ENCODE data around the gene DHX34. TPM values are rescaled to one million over a fixed set of nuclear protein-coding genes. Genes with fewer than 3 reads are reported as not detected.
A peak's percentile ranks its signal among the peaks of the same experiment; 100 is the strongest.

The DHX34 gene
- total RNA-seq, 1 experiment from 2014 or later = 38.2 TPM

DNA sequence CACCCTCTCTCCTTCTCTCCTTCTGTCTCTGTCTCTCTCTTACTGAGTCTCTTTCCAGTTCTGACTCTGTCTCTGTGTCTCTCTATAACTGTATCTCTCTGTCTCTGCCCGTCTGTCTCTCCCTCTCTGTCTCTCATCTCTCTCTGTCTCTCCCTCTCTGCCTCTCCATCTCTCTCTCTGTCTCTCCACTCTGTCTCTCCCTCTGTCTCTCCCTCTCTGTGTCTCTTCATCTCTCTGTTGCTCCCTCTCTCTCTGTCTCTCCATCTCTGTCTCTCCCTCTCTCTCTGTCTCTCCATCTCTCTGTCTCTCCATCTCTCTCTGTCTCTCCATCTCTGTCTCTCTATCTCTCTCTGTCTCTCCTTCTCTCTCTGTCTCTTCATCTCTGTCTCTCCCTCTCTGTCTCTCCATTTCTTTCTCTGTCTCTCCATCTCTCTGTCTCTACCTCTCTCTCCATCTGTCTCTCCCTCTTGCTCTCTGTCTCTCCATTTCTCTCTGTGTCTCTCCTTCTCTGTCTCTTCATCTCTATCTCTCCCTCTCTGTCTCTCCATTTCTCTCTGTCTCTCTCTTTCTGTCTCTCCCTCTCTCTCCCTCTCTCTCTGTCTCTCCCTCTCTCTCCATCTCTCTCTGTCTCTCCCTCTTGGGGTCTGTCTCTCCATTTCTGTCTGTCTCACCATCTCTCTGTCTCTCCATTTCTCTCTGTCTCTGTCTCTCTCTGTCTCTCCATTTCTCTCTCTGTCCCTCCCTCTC lies 73.5 kb downstream of the DHX34 start:
- no CpG with 5 or more reads among the region's 1 CpG for WGBS (ENCODE audit: extremely low coverage, insufficient read length, low lambda C conversion rate)
- TF ChIP-seq, protein P1, sequence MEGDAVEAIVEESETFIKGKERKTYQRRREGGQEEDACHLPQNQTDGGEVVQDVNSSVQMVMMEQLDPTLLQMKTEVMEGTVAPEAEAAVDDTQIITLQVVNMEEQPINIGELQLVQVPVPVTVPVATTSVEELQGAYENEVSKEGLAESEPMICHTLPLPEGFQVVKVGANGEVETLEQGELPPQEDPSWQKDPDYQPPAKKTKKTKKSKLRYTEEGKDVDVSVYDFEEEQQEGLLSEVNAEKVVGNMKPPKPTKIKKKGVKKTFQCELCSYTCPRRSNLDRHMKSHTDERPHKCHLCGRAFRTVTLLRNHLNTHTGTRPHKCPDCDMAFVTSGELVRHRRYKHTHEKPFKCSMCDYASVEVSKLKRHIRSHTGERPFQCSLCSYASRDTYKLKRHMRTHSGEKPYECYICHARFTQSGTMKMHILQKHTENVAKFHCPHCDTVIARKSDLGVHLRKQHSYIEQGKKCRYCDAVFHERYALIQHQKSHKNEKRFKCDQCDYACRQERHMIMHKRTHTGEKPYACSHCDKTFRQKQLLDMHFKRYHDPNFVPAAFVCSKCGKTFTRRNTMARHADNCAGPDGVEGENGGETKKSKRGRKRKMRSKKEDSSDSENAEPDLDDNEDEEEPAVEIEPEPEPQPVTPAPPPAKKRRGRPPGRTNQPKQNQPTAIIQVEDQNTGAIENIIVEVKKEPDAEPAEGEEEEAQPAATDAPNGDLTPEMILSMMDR (conservative IDR thresholded peaks at IDR 0.05) = no peak
- Histone ChIP-seq H3K27ac (ENCODE audit: insufficient read length, low read depth, low read length) (no peak overlapping the region), H2BK15ac (ENCODE audit: low read depth, low read length) (no peak overlapping the region), H4K5ac (ENCODE audit: insufficient read length, low read depth, low read length) (no peak overlapping the region), H2AFZ (ENCODE audit: low read length) (no peak overlapping the region), H3K4me2 (ENCODE audit: insufficient read depth, insufficient read length, low read length) (peak overlapping the region; percentile 59), H3K23me2 (ENCODE audit: insufficient read length, low read depth, low read length, poor library complexity, severe bottlenecking) (peaks cover 30% of the 10 kb centered on the region), H3K14ac (ENCODE audit: insufficient read depth, low read length) (no peak overlapping the region), H3K56ac (ENCODE audit: insufficient read length, low read depth, low read length) (no peak overlapping the region), H3K9me3 (ENCODE audit: control insufficient read depth, low read depth, low read length) (no peaks in the 10 kb centered on the region), H3K9ac (ENCODE audit: extremely low read depth, insufficient read length, low read length) (no peak overlapping the region), H3K27me3 (ENCODE audit: insufficient read depth, low read length) (peaks cover 33% of the 10 kb centered on the region; the same call in 1 of the 2 replicates), H3K4me1 (ENCODE audit: insufficient read depth, low read length) (peaks cover 3% of the 10 kb centered on the region; the same call in 1 of the 2 replicates), H2BK12ac (ENCODE audit: insufficient read length, low read depth, low read length) (no peak overlapping the region), H3K23ac (ENCODE audit: insufficient read length, low read depth, low read length) (no peak overlapping the region), H3K79me2 (ENCODE audit: insufficient read depth, low read length) (no peaks in the 10 kb centered on the region), H2BK5ac (ENCODE audit: insufficient read length, low read length) (no peak overlapping the region), H2AK5ac (ENCODE audit: insufficient read length, low read length) (no peak overlapping the region), H3K4ac (ENCODE audit: low read depth, low read length) (no peak overlapping the region), H3K79me1 (ENCODE audit: insufficient read depth, low read depth, low read length, poor library complexity, severe bottlenecking) (no peaks in the 10 kb centered on the region), H4K8ac (replicated peaks; ENCODE audit: insufficient read length, low read depth, low read length) (no peak overlapping the region), H4K91ac (ENCODE audit: insufficient read length, low read depth, low read length) (no peak overlapping the region), H3K18ac (ENCODE audit: insufficient read length, low read depth, low read length) (no peak overlapping the region), H2BK120ac (ENCODE audit: low read depth, low read length, poor library complexity, severe bottlenecking) (no peak overlapping the region), H4K20me1 (ENCODE audit: control insufficient read depth, insufficient read depth, insufficient read length) (no peaks in the 10 kb centered on the region), H3T11ph (ENCODE audit: low read length) (no peak overlapping the region), H2BK20ac (ENCODE audit: low read depth, low read length, poor library complexity, severe bottlenecking) (no peak overlapping the region)
- H3K27me3 Mint-ChIP-seq (ENCODE audit: low read depth) = peaks cover 81% of the 10 kb centered on the region
- H3K4me3 Mint-ChIP-seq = peak overlapping the region; percentile 22 to 84; a peak in 4 of 5 replicates
- H3K36me3 Mint-ChIP-seq (ENCODE audit: insufficient read depth in 1 of 3, low read depth in 3 of 3) = peaks cover 0 to 1% (median 0%) of the 10 kb centered on the region in 3 experiments; a peak in 1 of 7 replicates
- H3K27ac Mint-ChIP-seq = no peak overlapping the region
- no peak for DNase-seq
- H3K9me3 Mint-ChIP-seq = no peaks in the 10 kb centered on the region
- H3K4me1 Mint-ChIP-seq = peaks cover 43 to 54% of the 10 kb centered on the region in 2 experiments
